Stomach (tissue), 9 donors: ENCODE measurements around the gene SLCO6A1. TPM values are rescaled to one million over a fixed set of nuclear protein-coding genes. Genes with fewer than 3 reads are reported as not detected.

Experiments
- DNase-seq, 2 donors: peaks; one replicate each; pipeline versions ENCODE4 v3.0.0 to v3.0.0-alpha.2; 2013 to 2019
- H3K27ac ChIP-seq, 5 donors: fragments of 200-600 bp in 4 of 5; sonication (generic) in 4 of 5; one replicate each; pipeline ENCODE4 v1.5.1; 2013 to 2019; ENCODE audit warnings: mild to moderate bottlenecking in 1 of 5, moderate library complexity in 1 of 5
- H3K27me3 ChIP-seq, 3 donors: fragments of 200-600 bp; sonication (generic); one replicate each; pipeline ENCODE4 v1.5.1; 2017 to 2019; ENCODE audit warnings: mixed run types in 1 of 3
- H3K36me3 ChIP-seq, 4 donors: fragments of 200-600 bp; sonication (generic); 1 replicate in 3 of 4; 2 replicates in 1 of 4; pipeline ENCODE4 v1.5.1; 2016 to 2019
- H3K4me1 ChIP-seq, 4 donors: fragments of 200-600 bp; sonication (generic); one replicate each; pipeline ENCODE4 v1.5.1; 2016 to 2019
- H3K4me3 ChIP-seq, 4 donors: fragments of 200-600 bp; sonication (generic) in 3 of 4; one replicate each; pipeline ENCODE4 v1.5.1; 2016 to 2019; ENCODE audit warnings: mild to moderate bottlenecking in 1 of 4
- H3K9me3 ChIP-seq, 4 donors: fragments of 200-600 bp; sonication (generic); one replicate each; pipeline ENCODE4 v1.5.1; 2016 to 2019
- CTCF ChIP-seq, 7 experiments: fragments of 450-650 bp in 4 of 7; fragments of 200-600 bp in 3 of 7; sonication (generic) in 3 of 7; IDR thresholded peaks; one replicate each; pipeline ENCODE4 v1.5.1; 2016 to 2019; ENCODE audit warnings: antibody characterized with exemption in 7 of 7, control low read depth in 2 of 7, mild to moderate bottlenecking in 1 of 7
- EP300 ChIP-seq: sonication (generic); formaldehyde crosslinking; IDR thresholded peaks from one replicate; pipeline ENCODE4 v1.6.1; 2017; ENCODE audit warnings: antibody characterized with exemption
- POLR2A ChIP-seq, 4 donors: fragments of 450-650 bp; IDR thresholded peaks; one replicate each; pipeline ENCODE4 v1.6.1; 2016; ENCODE audit warnings: antibody characterized with exemption in 4 of 4, control low read depth in 2 of 4, mild to moderate bottlenecking in 1 of 4, moderate library complexity in 1 of 4
- POLR2AphosphoS5 ChIP-seq, 3 donors: sonication (generic); formaldehyde crosslinking; IDR thresholded peaks; one replicate each; pipeline ENCODE4 v1.6.1; 2016; ENCODE audit warnings: antibody characterized with exemption in 3 of 3
- WGBS, 5 donors: extraction: QIAGEN DNeasy Blood & Tissue Kit in 3 of 5; methylation state at CpG; one replicate each; pipeline versions ENCODE4 v1.1.5 to v1.1.7; 2013 to 2018; 5-methylcytosine and 5-hydroxymethylcytosine counted together
- intact Hi-C: fragments of 100-400 bp; cut with DNase I; formaldehyde crosslinking; loops from one replicate; pipeline ENCODE4 v1.15.1; 2023; ENCODE audit warnings: low total_unique reads
- polyA plus RNA-seq, 3 donors: library from polyadenylated mRNA; stranded (reverse); fragments of 200-250 nt; gene quantifications; one replicate each; pipeline ENCODE4 v1.2.3, GENCODE V29; 2013
- total RNA-seq, 5 donors: library from RNA; depleted of rRNA; stranded (reverse); fragments of >200 nt; gene quantifications; one replicate each; pipeline versions ENCODE4 v1.1.0 to v1.2.3, GENCODE V29; 2014 to 2016
- donor health status: healthy with polysubstance abuse.
- donor health status: Bipolar disorder and iron deficiency.
- donor health status: healthy.

The SLCO6A1 gene
- total and polyA plus RNA-seq, 8 donors, result not detected

- H3K27ac ChIP-seq, result no peak overlapping the region
- intact Hi-C loops, result no loop called here
- 46 to 55% (median 49%) methylated on average over 2 of the region's 2 CpGs for WGBS, 5 donors
- no peaks in the 10 kb centered on the region for H3K4me1 ChIP-seq
- H3K4me3 ChIP-seq, result no peak overlapping the region
- DNase-seq, result no peak
- peaks cover 0 to 6% (median 0%) of the 10 kb centered on the region in 4 donors for H3K9me3 ChIP-seq
- TF ChIP-seq POLR2AphosphoS5 (IDR thresholded peaks at IDR 0.05), result no peak
- TF ChIP-seq EP300, result no peak
- no peak for TF ChIP-seq CTCF (IDR thresholded peaks at IDR 0.05)
- TF ChIP-seq POLR2A (IDR thresholded peaks at IDR 0.05), result no peak
- no peaks in the 10 kb centered on the region for H3K27me3 ChIP-seq
- H3K36me3 ChIP-seq, result no peaks in the 10 kb centered on the region
Measured at GRCh38 chr5:102341681-102342288, 157.0 kb downstream of the SLCO6A1 start.

- no peak for TF ChIP-seq EP300
- no peak for TF ChIP-seq POLR2AphosphoS5 (IDR thresholded peaks at IDR 0.05)
- no peak for TF ChIP-seq POLR2A (IDR thresholded peaks at IDR 0.05)
- no peak for TF ChIP-seq CTCF (IDR thresholded peaks at IDR 0.05)
- no peaks in the 10 kb centered on the region for H3K4me1 ChIP-seq
- DNase-seq, result peak in 1 of 2 donors; percentile 25
- 52 to 82% (median 71%) methylated on average over 2 of the region's 2 CpGs for WGBS, 5 donors
- H3K36me3 ChIP-seq, result no peaks in the 10 kb centered on the region
- no peaks in the 10 kb centered on the region for H3K9me3 ChIP-seq
- no peaks in the 10 kb centered on the region for H3K27me3 ChIP-seq
- H3K27ac ChIP-seq, result no peak overlapping the region
- intact Hi-C loops, result no loop called here
- no peak overlapping the region for H3K4me3 ChIP-seq
Measured at GRCh38 chr5:102324714-102325113, 174.1 kb downstream of the SLCO6A1 start.

Other genes with a start within 250 kb of the SLCO6A1 start
- under 1 TPM in 2 of 5 donors, not detected in 3; under 0.01 to 0.73 TPM for gene SLCO4C1, start 202.7 kb downstream of the SLCO6A1 start, total RNA-seq
- gene SLCO4C1, start 202.7 kb downstream of the SLCO6A1 start, polyA plus RNA-seq, result not detected